ENCODE data around the gene FBN3.

FBN3 gene

DNA sequence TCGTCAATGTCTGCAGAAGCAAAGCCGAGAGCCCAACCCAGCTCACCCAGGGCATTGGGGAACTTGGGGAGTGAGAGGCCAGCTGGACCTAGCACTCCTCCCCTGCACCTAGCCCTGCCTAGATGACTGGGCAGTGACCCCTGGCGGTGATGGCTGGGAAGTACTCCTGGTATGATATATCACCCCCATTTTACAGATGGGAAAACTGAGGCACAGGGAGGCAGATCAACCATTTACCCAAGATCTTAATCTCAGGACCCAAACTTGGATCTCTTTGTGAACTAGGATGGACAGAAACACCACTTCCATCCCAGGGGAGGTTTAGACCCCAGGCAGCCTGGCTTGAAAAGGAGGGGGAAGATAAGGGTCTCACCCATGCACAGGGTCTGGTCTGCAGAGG lies 53.3 kb downstream of the FBN3 start:
- no peak for TF ChIP-seq CTCF (IDR thresholded peaks at IDR 0.05; ENCODE audit: low read depth, low read length)
- no peak for DNase-seq (ENCODE audit: extremely low read depth, low read depth)

- no peak for DNase-seq (ENCODE audit: extremely low read depth, low read depth)
- no peak for TF ChIP-seq CTCF (IDR thresholded peaks at IDR 0.05; ENCODE audit: low read depth, low read length)
These were observed 54.0 kb downstream of the FBN3 start for GRCh38 chr19:8095354-8095886.

DNA sequence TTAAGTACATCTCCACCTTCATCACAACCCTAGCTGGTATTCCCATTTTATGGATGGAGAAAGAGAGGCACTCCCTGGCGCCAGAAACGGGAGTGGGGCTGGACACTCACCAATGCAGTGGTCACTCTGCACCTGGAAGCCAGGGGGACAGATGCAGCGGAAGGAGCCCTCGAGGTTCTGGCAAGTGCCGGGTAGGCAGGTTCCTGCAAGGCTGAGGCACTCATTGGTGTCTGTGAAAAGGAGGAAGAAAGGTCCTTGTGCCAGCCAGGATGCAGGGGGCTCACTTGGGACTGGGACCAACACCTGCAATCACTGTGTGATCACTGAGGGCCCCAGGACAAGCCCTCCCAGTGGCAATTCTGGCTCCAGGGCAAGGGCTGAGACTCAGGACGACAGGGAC lies 55.1 kb downstream of the FBN3 start:
- TF ChIP-seq CTCF (IDR thresholded peaks at IDR 0.05; ENCODE audit: low read depth, low read length), result no peak
- DNase-seq (ENCODE audit: extremely low read depth, low read depth), result no peak

- no peak for TF ChIP-seq CTCF (IDR thresholded peaks at IDR 0.05; ENCODE audit: low read depth, low read length)
- DNase-seq (ENCODE audit: extremely low read depth, low read depth), result no peak
These were observed 55.7 kb downstream of the FBN3 start for GRCh38 chr19:8093740-8094139.

- no peak for TF ChIP-seq CTCF (IDR thresholded peaks at IDR 0.05; ENCODE audit: low read depth, low read length)
- DNase-seq (ENCODE audit: extremely low read depth, low read depth), result no peak
These were observed 58.4 kb downstream of the FBN3 start for GRCh38 chr19:8090950-8091349.

GRCh38 chr19:8089664-8090601 lies 59.5 kb downstream of the FBN3 start:
- no peak for TF ChIP-seq CTCF (IDR thresholded peaks at IDR 0.05; ENCODE audit: low read depth, low read length)
- no peak for DNase-seq (ENCODE audit: extremely low read depth, low read depth)

Measured in AG09319 (cell line).